OCI-LY1 (cell line): Measurements from ENCODE around the gene PALB2.

Experiments
- H2AFZ ChIP-seq: fragments of 200-600 bp; sonication (generic), shearing (Covaris generic); 2 replicates; pipeline ENCODE4 v1.6.0; 2014; ENCODE audit warnings: antibody characterized with exemption, mild to moderate bottlenecking, low read length
- H3F3A ChIP-seq: fragments of 200-600 bp; sonication (generic), shearing (Covaris generic); 2 replicates; pipeline ENCODE4 v1.6.0; 2014; ENCODE audit warnings: mild to moderate bottlenecking, antibody characterized with exemption, low read length, moderate library complexity; ENCODE audit not compliant: insufficient read depth
- H3K27ac ChIP-seq: fragments of 200-600 bp; sonication (generic); 2 replicates; pipeline ENCODE4 v1.5.1; 2014; ENCODE audit warnings: low read length, mixed run types, mild to moderate bottlenecking, low read depth; ENCODE audit not compliant: poor library complexity, severe bottlenecking
- H3K27me3 ChIP-seq: fragments of 200-600 bp; sonication (generic); 2 replicates; pipeline ENCODE4 v1.6.0; 2014; ENCODE audit warnings: antibody characterized with exemption, mild to moderate bottlenecking, low read length, moderate library complexity; ENCODE audit not compliant: insufficient read depth
- H3K36me3 ChIP-seq: fragments of 200-600 bp; sonication (generic); 2 replicates; pipeline ENCODE4 v1.6.1; 2014; ENCODE audit warnings: mild to moderate bottlenecking, antibody characterized with exemption, low read length, moderate library complexity, mixed read lengths; ENCODE audit not compliant: insufficient read depth
- H3K4me1 ChIP-seq: fragments of 200-600 bp; sonication (generic); 2 replicates; pipeline ENCODE4 v1.5.1; 2014; ENCODE audit warnings: mild to moderate bottlenecking, low read length, moderate library complexity; ENCODE audit not compliant: insufficient read depth, severe bottlenecking
- H3K4me2 ChIP-seq: fragments of 200-600 bp; sonication (generic), shearing (Covaris generic); 2 replicates; pipeline ENCODE4 v1.6.1; 2014; ENCODE audit warnings: low read length
- H3K4me3 ChIP-seq: fragments of 200-600 bp; sonication (generic); 2 replicates; pipeline ENCODE4 v1.5.1; 2014; ENCODE audit warnings: low read length, low read depth, mild to moderate bottlenecking, mixed read lengths; ENCODE audit not compliant: poor library complexity, severe bottlenecking
- H3K79me2 ChIP-seq: fragments of 200-600 bp; shearing (Covaris generic); 2 replicates; pipeline ENCODE4 v1.6.1; 2016; ENCODE audit warnings: mixed run types, low read length, mixed read lengths; ENCODE audit not compliant: insufficient read depth
- H3K9ac ChIP-seq: fragments of 200-600 bp; sonication (generic), shearing (Covaris generic); 2 replicates; pipeline ENCODE4 v1.6.1; 2014; ENCODE audit warnings: mild to moderate bottlenecking, low read length, mixed read lengths
- H3K9me2 ChIP-seq: fragments of 200-600 bp; sonication (generic), shearing (Covaris generic); 2 replicates; pipeline ENCODE4 v1.6.1; 2014; ENCODE audit warnings: low read depth, mild to moderate bottlenecking, low read length, mixed read lengths
- H3K9me3 ChIP-seq: fragments of 200-600 bp; shearing (Covaris generic); 2 replicates; pipeline ENCODE4 v1.6.1; 2014; ENCODE audit warnings: low read length, mixed read lengths
- H4K20me1 ChIP-seq: fragments of 200-600 bp; sonication (generic), shearing (Covaris generic); 2 replicates; pipeline ENCODE4 v1.6.0; 2016; ENCODE audit warnings: mild to moderate bottlenecking, low read length; ENCODE audit not compliant: insufficient read depth
- EZH2 ChIP-seq: fragments of 200-600 bp; sonication (generic), shearing (Covaris generic); IDR thresholded peaks from 2 replicates; pipeline ENCODE4 v1.8.0; 2017; ENCODE audit warnings: borderline replicate concordance, mixed run types, mild to moderate bottlenecking, antibody characterized with exemption, low read length, moderate library complexity, mixed read lengths
- TF ChIP-seq, protein P1 (sequence below): fragments of 200-600 bp; sonication (generic), shearing (Covaris generic); IDR thresholded peaks from 2 replicates; pipeline ENCODE4 v1.5.1; 2017; ENCODE audit warnings: mild to moderate bottlenecking, antibody characterized with exemption, low read length, moderate library complexity, mixed read lengths

The PALB2 gene

DNA sequence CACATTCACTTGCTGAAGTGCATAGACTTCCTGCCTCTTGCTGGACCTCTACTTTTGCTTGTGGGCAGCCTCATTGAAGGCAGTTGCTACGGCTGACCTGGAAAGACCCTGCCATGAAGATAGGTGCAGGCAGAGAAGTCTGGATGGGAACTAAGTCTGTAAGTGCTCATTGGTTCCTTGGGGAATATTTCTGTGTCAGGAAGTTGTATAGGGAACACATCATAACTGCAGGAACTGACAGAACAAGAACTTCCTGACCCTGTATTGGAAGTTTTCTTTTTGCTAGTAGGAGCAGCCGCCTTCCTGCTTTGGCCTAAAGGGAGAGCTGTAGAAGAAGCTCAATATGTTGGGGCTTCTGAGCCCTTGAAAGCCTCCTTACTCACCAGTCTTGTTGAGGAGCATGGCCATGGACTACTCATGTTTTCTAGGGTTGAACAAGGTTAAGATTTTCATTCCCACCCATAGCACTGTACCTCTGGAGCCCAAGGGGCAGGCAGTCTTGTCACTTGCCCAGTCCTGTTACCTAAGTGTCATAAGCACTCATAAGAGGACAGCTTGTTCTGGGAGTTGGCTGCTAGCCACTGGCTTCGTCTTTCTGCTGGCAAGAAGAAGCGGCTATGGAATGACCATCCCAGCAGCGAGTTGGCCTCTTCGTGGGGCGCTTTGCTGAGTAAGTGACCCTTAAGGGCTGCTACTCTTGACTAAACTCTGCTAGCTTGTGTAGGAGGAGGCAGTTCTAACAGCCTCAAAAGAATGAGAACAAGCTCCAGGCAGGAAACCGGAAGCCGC is 76.3 kb downstream of the PALB2 start:
- Histone ChIP-seq H3F3A (no peaks in the 10 kb centered on the region), H3K9ac (no peak overlapping the region), H3K79me2 (0 out of 2 replicates have a peak, but pooled peaks cover 5% of the 10 kb centered on the region), H4K20me1 (no peaks in the 10 kb centered on the region), H3K4me3 (no peak overlapping the region), H3K9me2 (no peaks in the 10 kb centered on the region), H2AFZ (no peak overlapping the region), H3K9me3 (no peaks in the 10 kb centered on the region), H3K4me2 (no peak overlapping the region), H3K27ac (no peak overlapping the region), H3K27me3 (no peaks in the 10 kb centered on the region), H3K4me1 (no peaks in the 10 kb centered on the region), H3K36me3 (peaks cover 96% of the 10 kb centered on the region)
- TF ChIP-seq, protein P1, sequence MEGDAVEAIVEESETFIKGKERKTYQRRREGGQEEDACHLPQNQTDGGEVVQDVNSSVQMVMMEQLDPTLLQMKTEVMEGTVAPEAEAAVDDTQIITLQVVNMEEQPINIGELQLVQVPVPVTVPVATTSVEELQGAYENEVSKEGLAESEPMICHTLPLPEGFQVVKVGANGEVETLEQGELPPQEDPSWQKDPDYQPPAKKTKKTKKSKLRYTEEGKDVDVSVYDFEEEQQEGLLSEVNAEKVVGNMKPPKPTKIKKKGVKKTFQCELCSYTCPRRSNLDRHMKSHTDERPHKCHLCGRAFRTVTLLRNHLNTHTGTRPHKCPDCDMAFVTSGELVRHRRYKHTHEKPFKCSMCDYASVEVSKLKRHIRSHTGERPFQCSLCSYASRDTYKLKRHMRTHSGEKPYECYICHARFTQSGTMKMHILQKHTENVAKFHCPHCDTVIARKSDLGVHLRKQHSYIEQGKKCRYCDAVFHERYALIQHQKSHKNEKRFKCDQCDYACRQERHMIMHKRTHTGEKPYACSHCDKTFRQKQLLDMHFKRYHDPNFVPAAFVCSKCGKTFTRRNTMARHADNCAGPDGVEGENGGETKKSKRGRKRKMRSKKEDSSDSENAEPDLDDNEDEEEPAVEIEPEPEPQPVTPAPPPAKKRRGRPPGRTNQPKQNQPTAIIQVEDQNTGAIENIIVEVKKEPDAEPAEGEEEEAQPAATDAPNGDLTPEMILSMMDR = no peak

DNA sequence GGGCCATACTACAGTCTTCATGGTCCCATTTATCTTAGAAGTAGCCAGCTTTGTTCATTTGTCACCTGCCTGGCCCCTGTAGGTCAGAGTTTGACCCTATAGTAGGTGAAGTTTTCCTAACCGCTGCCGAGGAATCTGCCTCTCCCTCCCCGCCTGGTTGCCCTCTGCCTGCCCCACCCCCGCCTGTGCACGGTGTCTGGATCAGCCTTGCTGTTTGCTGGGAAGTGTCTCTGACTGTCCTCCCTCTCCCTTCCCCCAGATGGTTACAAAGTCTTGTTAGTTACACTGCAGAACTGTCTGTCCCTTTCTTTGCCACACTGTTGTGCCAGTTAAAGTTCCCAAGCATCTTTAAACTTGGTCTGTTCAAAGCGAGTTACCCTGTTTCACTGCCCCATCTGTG is 77.9 kb downstream of the PALB2 start:
- TF ChIP-seq, protein P1 = no peak
- no peak for TF ChIP-seq EZH2
- H2AFZ ChIP-seq = no peak overlapping the region
- H3K4me1 ChIP-seq = peaks cover 12% of the 10 kb centered on the region
- no peaks in the 10 kb centered on the region for H3F3A ChIP-seq
- H3K9ac ChIP-seq = no peak overlapping the region
- no peaks in the 10 kb centered on the region for H3K27me3 ChIP-seq
- H4K20me1 ChIP-seq = no peaks in the 10 kb centered on the region
- no peaks in the 10 kb centered on the region for H3K9me2 ChIP-seq
- H3K4me3 ChIP-seq = no peak overlapping the region
- H3K4me2 ChIP-seq = no peak overlapping the region
- no peaks in the 10 kb centered on the region for H3K9me3 ChIP-seq
- H3K36me3 ChIP-seq = peaks cover 92% of the 10 kb centered on the region
- H3K27ac ChIP-seq = no peak overlapping the region
- H3K79me2 ChIP-seq = peaks cover 15% of the 10 kb centered on the region

DNA sequence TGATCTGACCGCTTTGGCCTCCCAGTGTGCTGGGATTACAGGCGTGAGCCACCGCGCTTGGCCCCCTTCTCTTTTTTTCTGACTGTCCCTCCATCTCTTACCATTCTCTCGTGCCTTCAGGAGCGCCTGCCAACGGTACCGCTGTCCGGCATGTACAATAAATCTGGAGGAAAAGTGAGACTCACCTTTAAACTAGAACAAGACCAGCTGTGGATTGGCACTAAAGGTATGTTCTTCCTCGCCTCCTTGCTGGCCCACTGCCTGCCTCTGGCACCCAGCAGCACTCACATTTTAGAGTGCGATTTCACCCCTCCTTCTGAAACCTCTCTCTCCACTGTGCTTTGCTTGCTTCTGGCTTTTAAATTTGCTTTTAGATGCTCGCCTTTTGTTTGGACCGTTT is 78.6 kb downstream of the PALB2 start:
- Histone ChIP-seq H3K27me3 (no peaks in the 10 kb centered on the region), H4K20me1 (no peaks in the 10 kb centered on the region), H3K9ac (no peak overlapping the region), H3K36me3 (peaks cover 85% of the 10 kb centered on the region), H2AFZ (no peak overlapping the region), H3K9me2 (no peaks in the 10 kb centered on the region), H3F3A (no peaks in the 10 kb centered on the region), H3K4me2 (no peak overlapping the region), H3K9me3 (no peaks in the 10 kb centered on the region), H3K27ac (no peak overlapping the region), H3K79me2 (peaks cover 19% of the 10 kb centered on the region), H3K4me1 (peaks cover 12% of the 10 kb centered on the region), H3K4me3 (no peak overlapping the region)
- TF ChIP-seq, protein P1 = no peak
- TF ChIP-seq EZH2 = no peak
